ENCODE data around the gene SLC9A8. TPM values are rescaled to one million over a fixed set of nuclear protein-coding genes. Genes with fewer than 3 reads are reported as not detected.
"Not testable (repeated sequence)": the region's sequence is repeated elsewhere in the genome, so short reads cannot be mapped to it uniquely, and the experiment has no call there.

Gene SLC9A8
- total RNA-seq, 1 donor from 2014 or later, result 4.8 TPM

DNA sequence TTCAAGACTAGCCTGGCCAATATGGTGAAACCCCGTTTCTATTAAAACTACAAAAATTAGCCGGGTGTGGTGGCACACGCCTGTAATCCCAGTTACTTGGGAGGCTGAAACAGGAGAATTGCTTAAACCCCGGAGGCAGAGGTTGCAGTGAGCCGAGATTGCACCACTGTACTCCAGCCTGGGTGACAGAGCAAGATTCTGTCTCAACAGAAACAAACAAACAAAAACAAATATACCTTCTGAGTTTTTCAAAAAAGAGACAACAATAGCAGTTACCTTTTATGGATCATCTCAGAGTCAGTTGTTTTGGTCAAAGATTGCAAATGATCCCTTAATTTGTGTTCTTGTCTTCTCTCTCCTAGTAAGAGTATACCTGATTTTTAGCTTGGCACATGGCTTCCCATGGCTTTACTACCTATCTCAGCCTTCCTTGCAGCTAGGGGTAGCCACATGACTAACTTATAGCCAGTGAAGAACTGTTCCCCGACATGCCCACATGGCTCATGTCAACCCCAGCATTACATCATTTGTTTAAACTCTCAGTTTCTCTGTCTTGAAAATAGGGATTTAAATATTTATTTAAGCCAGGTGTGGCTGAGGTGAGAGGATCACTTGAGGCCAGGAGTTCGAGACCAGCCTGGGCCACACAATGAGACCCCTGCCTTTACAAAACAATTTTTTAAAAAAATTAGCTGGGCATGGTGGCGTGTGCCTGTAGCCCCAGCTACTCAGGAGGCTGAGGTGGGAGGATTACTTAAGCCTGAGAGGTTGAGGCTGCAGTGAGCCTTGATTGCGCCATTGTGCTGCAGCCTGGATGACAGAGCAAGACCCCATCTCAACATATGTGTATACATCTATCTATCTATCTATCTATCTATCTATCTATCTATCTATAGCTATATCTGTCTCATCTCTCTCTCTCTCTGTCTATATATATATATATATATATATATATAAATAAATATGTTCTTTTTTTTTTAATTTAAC, 25.0 kb upstream of the SLC9A8 start:
- DNase-seq, result no peak

DNA sequence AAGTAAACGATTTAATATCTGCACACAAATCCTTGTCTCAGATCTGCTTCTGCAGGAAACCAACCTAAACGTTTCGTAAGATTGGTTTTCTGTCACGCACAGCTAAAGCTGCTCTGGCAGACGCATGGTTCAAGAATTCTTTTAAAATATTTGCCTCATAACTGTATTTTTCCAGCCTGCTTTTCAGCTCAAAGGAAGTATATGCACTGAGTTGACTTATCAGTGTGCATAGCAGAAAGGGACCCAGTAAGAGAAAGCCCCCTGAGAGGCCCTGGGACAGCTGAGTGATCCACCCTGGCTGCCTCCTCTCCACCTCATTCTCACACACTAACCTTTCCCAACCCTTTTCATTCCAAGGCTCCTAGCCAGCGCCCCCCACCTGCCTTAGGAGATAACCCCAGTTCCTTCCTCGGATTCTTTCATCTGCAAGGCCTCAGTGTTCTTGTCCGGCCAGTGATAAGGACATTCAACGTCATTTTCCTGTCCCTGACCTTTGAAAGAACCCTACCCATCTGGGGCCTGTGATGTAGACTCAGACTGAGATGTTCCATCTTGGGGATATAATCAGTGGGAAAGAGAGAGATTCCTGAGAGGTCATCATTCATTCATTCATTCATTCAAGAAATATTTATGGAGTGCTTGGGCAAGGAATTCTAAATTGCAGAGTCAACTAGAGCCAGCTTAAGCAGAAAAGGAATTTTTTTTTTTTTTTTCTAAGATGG, 22.4 kb upstream of the SLC9A8 start:
- DNase-seq, result no peak

DNA sequence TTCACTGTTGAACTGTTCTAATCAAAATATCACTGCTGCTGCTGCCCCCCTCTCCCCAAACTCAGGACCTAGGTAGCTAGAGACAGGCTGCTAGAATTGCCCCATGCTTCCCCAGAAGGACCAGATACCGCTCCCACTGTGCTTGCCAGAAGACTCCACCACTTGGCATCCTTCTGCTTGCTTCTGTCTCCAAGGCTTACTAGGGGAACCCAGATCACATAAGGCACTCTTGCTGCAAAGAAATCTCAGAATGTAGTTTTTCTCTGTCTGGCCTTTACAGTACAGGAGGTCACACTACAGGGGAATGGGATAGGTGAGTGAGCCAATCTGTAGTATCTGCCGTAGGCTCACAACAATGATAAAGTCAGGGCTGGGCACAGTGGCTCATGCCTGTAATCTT, 21.5 kb upstream of the SLC9A8 start:
- DNase-seq, result no peak

DNA sequence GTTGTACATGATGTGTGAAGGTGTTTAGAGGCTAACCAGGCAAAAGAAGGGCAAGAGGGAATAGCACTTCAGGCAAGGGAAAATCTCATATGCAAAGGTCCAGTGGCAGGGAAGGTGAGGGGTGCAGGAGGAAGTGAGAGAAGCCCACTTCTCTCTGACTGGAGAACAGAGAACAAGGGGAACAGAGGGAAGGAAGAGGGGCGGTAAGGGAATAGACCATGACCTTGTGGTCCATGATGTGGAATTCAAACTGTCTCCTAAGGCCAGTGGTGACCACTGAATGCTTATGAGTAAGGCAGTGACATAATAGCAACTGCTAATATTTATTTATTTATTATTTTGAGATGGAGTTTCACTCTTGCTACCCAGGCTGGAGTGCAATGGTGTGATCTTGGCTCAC, 20.6 kb upstream of the SLC9A8 start:
- no peak for DNase-seq

DNA sequence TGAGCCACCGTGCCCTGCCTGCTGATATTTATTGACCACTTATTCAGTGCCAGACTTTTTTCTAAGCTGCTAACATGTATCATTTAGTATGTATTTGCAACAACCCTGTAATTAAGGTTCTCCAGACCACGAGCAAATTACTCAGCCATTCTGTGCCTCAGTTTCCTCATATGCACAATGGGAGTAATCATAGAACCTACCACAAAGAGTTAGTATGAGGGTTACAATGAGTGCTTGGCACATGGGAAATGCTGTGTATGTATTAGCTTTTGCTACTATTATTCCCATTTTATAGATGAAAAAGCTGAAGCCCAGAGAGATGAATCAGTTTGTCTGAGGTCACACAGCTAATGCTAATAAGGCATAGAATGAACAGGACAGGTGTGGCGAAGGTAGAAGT, 20.0 kb upstream of the SLC9A8 start:
- DNase-seq, result no peak

DNA sequence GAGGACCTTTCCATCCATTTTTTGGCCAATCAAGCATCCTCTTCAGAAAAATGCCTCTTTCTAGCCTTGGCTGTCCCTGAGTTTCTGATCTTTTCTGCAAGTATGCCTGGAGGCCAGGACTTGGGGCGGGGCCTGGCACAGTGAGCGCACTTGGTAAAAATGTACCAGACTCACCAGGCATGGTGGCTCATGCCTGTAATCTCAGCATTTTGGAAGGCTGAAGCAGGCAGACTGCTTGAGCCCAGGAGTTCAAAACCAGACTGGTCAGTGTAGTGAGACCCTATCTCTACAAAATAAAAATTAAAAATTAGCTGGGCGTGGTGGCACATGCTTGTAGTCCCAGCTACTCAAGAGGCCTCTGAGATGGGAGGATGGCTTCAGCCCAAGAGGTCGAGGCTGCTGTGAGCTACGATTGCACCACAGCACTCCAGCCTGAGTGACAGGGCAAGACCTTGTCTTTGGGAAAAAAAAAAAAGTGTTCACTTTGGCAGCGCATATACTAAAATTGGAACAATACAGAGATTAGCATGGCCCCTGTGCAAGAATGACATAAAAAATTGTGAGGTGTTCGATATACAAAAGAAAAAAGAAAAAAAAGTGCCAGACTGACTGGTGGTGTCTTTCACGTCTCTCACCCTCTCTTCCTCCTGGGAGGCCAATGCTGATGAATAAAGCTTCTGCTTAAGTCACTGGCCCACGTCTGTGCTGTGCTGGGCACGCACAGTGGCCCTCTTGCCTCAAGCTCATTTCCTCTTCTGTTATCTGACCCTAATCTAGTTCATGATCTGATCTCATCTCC, 18.1 kb upstream of the SLC9A8 start:
- DNase-seq, result no peak

DNA sequence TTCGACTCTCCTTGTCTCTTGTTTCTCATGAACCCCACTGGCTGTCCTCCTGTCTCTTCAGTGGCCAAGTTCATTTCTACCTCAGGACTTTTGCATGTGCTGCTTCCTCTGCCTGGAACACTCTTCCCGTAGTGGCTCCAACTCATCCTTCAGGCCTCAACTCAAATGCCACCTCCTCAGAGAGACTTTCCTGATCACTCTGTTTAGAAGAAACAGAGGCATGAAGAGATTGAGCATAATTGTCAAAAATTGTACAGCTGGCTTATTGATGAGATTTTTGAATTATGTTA, 17.5 kb upstream of the SLC9A8 start:
- DNase-seq, result no peak

DNA sequence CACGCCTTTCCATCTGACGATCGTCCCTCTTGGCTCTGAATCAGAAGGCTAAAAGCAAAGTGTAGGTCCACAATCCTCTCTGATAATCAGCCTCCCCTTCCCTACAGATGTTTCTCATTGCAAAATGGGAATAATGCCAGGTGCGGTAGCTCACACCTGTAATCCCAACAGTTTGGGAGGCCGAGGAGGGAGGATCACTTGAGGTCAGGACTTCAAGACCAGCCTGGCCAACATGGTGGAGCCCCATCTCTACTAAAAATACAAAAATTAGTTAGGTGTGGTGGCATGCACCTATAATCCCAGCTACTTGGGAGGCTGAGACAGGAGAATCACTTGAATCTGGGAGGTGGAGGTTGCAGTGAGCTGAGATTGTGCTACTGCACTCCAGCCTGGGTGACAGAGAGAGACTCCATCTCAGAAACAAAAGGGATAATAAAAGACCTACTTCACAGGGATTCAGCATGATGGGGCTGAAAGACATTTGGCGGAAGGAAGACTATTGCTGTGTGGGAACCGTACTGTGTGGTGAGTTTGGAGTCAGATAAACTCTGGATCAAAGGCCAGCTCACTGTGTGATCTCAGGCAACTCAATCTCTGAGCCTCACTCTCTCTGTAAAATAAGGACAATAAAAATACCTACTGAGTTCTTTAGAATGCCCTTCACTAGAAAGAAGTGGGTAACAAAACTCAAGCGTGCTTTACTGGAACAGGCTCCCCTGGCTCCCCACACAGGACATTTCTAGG, 15.9 kb upstream of the SLC9A8 start:
- DNase-seq, result no peak

DNA sequence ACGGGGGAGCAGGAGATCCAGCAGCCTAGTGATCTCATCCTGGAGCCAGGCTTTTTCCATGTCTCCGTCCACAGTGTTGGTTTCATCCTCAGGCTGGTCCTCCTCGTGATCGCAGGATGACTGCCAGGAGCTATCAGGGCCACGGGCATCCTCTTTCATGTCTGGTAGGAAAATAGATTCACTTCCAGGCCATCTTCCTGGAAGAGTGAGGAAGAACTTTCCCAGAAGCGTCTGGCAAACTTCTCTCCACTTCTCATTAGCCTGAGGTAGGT, 15.3 kb upstream of the SLC9A8 start:
- DNase-seq, result no peak

DNA sequence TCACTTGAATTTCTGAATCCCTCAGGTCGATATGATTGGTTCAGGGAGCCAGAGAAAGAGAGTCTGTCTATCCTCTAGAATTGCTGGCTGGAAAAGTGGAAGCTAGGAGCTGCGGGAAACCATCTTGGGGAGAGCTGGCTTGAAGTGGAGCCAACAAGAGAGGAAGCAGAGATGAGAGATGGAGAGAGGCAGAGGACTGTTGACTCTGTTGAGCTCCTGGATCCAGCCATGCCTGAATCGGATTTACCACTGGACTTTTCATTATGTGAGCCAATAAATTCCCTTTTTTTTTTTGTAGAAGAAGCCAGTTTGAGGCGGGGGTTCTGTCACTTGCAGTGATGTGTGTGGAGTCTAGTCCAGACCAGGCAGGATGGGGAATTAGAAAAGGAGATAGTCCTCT, 13.9 kb upstream of the SLC9A8 start:
- no peak for DNase-seq

DNA sequence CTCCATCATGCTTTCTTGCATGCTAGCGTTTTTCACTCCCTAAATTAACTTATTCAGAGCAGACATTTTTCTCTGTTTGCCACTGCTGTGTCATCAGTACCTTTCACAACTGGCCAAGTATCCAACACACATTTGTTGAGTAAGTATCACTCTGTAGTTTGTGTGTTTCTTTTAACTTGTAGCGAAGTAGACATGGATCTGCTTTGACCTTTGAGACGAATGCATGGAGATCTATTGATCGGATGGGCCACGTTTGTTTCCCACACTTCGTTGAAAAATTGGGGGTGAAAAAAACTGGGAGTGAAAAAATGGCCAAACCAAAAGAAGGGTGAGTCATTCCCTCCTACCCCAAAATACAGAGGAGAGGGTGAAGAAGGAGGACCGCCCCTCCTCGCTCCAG, 12.9 kb upstream of the SLC9A8 start:
- DNase-seq, result no peak

DNA sequence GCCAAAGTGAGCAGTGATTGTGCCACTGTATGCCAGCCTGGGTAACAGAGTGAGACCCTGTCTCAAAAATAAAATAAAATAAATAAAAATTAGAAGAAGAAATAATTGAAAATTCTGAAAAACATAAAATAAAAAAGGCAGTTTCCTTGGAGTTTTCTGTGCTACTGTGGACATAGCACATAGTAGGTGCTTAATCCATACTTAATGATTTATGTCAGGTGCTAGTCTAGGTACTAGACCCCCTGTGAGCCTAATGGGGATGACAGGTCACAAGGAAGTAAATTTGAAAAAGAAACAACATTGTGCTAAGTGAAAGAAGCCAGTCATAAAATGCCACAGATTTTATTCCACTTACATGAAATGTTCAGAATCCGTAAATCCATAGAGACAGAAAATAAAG, 9.2 kb upstream of the SLC9A8 start:
- DNase-seq, result no peak

DNA sequence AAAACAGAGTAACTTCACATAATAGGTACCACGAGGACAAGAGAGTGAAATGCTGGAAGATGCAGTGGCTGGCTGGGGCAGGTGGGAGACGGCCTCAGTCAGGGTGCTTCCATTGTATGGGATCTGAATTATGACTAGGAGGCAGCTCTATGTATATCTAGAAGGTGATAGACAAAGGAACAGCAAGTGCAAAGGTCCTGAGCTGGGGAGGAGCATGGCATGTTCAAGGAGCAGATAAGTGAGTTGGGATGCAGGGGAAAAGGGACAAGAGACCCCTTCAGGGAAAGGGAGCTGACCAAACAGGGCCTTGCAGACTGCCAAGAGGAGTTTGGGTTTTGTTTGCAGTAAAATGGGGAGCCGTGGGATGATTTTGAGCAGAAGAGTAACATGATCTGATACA, 8.3 kb upstream of the SLC9A8 start:
- DNase-seq, result no peak

DNA sequence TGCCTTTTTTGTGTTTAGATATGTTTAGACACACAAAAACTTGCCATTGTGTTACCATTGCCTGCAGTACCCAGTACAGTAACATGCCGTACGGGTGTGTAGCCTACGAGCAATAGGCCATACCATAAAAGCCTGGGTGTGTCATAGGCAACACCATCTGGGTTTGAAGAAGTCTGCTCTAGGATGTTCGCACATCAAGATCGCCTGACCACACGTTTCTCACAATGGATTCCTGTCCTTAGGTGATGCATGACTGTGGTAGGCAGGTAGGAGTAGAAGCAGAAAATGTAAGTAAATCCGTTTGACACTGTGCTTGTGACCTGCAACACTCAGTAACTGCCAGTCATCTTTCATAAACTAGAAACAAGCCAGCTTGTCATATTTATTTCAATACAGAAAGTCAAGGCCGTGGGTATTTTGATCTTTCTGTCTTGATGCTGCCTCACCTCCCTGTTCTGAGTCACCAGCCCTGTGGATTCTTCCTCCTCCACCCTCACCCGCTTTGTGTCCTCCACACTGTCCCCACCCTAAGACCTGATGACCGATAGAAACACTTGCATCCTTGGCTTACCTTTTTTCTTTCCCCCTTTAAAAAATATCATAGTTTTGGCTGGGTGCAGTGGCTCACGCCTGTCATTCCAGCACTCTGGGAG, 7.3 kb upstream of the SLC9A8 start:
- DNase-seq, result not testable (repeated sequence)

DNA sequence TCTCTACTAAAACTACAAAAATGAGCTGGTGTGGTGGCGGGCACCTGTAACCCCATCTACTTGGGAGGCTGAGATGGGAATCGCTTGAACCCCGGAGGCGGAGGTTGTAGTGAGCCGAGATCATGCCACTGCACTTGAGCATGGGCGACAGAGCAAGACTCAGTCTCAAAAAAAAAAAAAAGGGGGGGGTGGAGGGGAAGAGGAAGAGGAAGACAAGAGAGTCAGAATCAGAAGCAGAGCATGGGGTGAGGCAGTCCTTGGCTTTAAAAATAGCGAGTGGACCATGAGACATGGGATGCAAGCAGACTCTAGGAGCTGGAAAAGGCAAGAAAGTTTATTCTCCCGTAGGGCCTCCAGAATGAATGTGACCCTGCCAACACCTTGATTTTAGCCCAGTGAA, 3.9 kb upstream of the SLC9A8 start:
- DNase-seq, result no peak

DNA sequence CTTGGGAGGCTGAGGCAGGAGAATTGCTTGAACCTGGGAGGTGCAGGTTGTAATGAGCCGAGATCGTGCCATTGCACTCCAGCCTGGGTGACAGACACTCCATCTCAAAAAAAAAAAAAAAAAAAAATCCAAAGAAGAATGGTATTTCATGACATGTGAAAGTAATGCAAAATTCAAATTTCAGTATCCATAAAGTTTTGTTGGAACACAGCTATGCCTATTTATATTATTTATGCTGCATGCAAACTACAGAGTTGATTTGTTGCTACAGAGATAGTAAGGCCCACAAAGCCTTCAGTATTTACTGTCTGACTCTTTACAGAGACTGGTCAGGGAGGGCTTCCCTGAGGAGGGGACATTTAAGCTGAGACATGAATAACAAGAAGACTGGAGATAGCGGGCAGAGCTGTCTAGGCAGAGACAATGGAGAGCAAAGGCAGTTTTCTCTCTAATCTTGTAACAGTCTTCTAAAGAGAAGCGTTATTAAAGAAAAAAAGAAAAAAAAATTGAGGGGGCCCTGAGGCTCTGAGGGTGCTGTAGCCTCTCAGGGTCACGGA, 2.7 kb upstream of the SLC9A8 start:
- no peak for DNase-seq

DNA sequence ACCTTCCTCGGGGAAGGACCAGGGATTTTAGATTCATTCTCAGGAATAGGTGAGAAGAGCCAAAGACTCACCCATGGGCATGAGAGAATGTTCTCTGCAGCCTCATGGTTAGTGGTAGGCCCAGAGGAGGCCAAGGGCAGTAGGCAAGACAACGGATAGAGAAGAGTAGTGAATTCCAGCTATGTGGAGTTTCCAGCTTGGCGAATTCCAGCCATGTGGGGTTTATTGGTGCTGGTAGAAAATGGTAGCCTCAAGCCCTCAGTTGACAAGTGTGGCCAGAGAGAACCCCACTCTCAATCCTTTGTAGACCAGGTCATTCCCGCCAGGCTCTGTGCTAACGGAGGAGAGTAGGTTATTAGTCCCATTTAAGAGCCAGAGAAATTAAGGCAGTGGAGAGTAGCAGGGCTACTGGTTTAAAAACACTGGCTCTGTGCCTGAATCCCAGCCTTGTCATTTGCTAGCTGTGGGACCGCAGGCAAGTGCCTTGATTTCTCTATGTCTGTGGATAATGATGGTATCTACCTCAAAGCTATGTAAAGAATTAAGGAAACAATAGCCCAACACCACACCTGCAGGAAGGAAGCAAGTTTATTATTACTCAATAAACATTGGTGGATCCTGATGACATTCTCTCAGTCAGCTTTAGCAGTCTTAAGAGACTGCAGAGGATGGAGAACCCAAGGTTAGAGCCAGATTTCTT, 2.0 kb upstream of the SLC9A8 start:
- no peak for DNase-seq

DNA sequence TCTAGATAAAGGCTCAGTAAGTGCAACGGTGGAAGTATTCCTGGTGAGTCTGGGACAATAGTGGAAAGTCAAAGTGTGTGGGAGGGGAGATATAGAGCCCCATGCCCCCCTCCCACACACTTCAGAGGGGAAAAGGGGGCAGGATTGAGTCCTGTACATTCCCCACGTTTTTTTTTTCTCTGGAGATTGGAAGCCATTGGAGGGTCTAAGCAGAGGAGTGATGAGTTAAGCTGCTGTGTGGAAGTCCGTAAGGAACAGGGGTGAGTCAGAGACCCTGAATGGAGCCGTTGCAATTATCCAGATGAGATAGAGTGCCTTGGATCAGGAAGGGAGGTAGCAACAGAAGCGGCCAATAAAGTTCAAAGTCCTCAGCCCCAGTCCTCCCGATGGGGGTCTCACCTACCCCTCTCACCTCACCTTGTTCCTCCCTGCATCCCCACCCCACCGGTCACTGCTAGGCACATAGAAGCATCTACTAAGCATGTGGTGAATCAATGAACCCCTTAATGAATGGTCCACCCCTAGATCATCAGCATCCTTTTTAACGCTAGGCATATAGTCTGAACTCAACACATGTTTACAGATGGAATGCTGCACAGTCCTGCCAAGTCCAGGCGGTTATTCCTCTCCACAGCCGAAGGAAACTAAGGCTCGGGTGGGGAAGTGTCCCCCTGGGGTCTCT, 662 bp upstream of the SLC9A8 start:
- no peak for DNase-seq

DNA sequence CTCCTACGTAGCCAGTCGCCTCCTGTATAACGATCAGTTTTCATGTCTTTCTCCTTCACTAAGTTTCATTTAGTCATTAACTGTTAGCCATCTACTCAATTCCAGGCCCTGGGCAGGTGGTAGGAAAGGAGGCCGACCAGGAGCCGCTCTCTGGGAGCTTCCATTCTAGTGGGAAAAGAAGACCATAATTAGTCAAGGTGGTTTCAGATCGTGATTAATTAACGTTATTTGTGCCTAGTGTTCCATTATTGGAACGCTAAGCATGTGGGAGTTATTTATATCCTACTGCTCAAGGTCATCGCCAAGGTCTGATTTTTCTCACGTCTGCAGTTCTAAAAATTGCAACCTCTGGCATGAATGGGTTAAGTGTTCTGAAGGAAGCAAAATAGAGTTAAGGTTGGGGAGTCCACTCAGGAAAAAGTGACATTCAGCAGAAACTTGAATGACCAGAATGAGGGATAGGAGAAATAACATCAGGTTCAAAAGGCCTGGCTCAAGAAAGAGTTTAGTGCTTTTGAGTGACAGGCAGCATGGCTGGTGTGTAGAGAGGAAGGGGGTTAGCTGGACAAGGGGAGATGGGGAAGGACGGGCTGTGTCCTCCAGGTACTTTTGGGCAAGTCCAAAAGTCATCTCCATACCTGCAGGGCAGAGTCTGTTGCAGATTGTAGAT, 812 bp downstream of the SLC9A8 start:
- no peak for DNase-seq
